Stimulated activated CD4-positive, alpha-beta T cell treated with anti-CD3 and anti-CD28 coated beads, Interleukin-1b, Interleukin-23, amount 100 ng/mL, for 1 hour (primary cell): Measurements from ENCODE around the gene RARRES1.

ENCODE experiments used
- DNase-seq, 2 donors: peaks; one replicate each; pipeline ENCODE4 v3.0.0-alpha.2; 2020; ENCODE audit warnings: low read depth in 2 of 2

Gene RARRES1

GRCh38 chr3:158735296-158736033, 3.2 kb upstream of the RARRES1 start:
- no peak for DNase-seq

- DNase-seq = no peak
These were observed 1.4 kb upstream of the RARRES1 start for GRCh38 chr3:158733656-158734055.

DNA sequence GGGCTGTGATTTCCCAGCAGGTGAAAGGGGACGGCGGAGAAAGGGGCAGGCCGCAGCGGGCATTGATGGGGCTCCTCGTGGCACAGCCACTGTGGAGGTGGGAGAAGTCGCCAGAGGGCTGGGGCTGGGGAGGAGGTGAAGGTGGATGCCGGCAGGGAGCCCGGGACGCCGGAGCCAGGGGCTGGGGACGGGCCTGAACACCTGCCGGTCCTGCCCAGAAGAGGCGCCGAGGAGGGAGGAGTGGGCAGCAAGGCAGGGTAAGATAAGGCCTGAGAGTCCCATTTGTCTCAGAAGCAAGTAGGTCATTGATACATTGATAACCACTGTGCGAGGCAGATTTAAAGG, 571 bp upstream of the RARRES1 start:
- DNase-seq = no peak

- no peak for DNase-seq
These were observed 771 bp downstream of the RARRES1 start for GRCh38 chr3:158731486-158731885.

GRCh38 chr3:158728851-158729250, 3.4 kb downstream of the RARRES1 start:
- DNase-seq = no peak

DNA sequence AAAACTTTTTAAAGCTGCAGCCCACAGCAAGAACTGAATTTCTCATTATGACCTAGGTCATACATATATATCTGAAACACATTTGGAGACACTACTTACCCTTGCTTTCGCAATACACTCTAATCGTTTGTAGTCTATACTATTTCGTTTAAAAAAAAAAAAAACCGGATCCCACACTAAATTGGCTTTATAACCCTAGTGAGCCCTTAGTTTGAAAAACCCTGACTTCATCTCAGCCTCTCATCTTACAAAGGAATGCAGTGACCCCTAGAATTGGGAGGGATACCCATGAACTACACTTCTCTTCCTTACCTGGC, 4.2 kb downstream of the RARRES1 start:
- DNase-seq = no peak

DNA sequence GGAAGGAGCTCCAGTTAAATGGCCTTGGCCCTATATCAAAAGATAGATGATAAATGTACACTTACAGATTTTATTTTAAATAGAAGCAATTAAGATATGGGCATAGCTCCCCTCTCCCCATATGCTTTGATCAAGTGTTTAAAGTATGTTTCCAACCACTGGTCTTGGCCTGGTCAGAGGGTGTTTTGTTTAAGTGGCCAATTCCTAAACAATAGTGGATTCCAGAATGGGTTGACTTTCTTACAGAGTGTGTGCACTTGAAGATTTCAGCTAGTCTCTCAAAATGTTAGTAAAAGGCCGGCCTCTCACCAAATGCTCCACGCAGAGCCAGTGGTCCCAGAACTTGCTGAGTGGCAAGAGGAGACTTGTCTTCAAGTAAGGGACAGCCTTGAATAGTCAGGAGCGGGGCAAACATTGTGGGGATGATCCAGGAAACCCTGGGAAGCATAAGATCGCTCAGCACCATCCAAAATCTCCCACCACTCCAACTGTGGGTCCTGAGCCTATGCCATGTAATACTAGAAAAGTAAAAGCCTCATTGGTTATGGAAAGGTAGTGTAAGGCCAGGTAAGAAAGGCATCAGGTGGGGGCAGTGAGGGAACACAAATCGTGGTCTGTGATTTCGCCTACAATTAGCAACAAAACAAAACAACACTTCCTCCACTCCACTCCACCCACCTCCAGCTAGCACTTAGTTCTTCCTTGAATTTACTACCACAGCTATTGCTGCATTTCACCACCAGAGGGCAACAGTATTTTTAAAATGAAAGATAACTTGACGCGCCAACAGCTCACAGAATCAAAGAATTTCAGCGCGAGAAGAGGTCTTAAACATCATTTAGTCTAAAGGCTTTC, 4.8 kb downstream of the RARRES1 start:
- peak in 1 of 2 donors; percentile 14 for DNase-seq

GRCh38 chr3:158725348-158726011, 6.8 kb downstream of the RARRES1 start:
- DNase-seq = no peak

- no peak for DNase-seq
These were observed 8.3 kb downstream of the RARRES1 start for GRCh38 chr3:158723991-158724390.

GRCh38 chr3:158722108-158722507, 10.1 kb downstream of the RARRES1 start:
- no peak for DNase-seq

- no peak for DNase-seq
These were observed 13.6 kb downstream of the RARRES1 start for GRCh38 chr3:158718490-158719170.

DNA sequence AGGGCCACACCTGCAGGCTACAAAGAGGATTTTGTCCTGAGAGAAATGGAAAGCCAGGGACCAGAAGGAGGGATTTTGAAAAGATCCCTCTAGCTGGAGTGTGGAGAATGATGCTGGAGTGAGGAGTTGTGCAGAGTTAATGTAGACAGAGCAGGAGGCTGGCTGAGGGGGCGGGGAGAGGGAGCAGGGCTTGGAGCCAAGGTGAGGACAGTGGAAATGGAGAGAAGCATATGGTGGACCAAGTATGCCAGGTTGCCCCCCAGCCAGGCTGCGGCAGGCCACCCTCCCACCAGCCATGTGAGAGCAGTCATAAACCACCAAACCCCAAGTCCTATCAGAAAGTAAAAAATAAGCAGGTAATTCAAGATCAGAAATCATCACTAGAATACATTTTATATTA, 14.7 kb downstream of the RARRES1 start:
- no peak for DNase-seq

DNA sequence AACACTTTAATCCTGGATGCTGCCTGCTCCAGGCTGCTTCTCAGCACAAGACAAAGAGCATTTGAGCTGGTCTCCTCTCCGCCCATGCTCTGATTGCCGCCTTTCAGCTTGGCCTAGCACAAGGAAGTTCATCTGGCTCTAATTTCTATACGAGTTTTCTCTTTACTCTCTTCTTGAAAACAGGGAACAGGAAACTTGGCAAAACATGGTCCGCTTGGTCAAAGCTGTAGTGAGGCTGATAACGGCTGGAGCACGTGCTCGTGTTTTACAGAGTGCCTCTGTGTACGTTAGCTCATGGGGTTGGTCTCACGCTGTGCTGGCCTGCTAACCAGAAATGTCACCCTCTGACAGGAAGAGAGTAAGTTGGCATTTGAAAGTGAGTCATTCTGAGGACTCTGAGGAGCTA, 19.2 kb downstream of the RARRES1 start:
- no peak for DNase-seq

DNA sequence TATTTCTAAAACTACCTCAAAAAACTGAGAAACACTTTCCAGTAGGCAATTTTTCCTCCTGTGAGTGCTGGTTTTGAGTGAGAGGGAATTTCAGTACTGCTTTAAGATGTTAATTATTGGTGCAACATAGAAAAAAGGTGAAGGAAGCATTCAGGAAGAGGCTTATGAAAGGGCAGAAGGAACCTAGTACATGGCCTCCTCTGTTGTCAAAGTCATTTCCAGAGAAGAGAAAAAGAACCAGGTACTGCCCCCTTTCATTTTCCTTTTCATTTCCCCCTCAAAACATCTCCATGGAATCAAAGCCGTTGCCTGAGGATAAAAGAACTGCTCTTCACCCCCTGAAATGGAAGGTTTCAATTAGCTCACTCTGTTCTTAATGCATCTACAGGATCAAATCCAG, 19.8 kb downstream of the RARRES1 start:
- DNase-seq = no peak

- DNase-seq = no peak
These were observed 20.4 kb downstream of the RARRES1 start for GRCh38 chr3:158711886-158712285.

DNA sequence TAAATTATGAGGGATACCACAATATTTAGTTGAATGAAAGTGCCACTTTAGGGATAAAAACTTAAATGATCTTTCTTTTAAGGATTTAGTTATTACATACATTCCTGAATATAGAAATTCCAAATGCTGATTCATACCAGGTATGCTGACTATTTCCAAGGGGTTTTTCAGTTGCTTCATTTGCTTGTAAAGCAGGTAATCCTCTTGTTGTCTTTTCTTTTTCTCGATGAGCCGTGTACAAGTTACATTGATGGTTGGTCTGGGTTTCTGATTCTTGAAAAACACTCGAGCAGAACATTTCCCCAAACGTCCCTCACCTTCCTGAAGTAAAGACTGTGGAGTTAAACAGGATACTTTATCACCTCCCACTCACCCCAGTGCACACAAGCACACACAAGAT, 21.7 kb downstream of the RARRES1 start:
- no peak for DNase-seq

GRCh38 chr3:158709666-158710083, 22.6 kb downstream of the RARRES1 start:
- DNase-seq = no peak

DNA sequence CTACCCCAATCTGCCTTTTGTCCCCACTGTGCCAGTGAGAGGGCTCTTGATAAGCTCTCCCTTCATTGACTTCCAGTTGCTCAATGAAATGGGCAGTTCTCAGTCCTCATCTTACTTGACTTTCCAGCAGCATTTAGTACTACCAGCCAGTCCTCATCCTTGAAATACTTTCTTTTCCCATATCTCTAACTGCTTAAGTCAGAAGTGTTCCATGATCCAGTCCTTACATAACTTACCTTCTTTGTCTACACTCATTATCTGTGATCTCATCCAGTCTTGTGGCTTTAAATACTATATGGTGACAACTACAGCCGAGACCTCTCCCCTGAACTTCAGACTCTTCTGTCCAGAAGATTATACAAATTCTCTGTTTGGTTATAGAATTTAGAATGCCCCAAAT, 28.7 kb downstream of the RARRES1 start:
- DNase-seq = no peak

- DNase-seq = no peak
These were observed 29.3 kb downstream of the RARRES1 start for GRCh38 chr3:158702815-158703481.

DNA sequence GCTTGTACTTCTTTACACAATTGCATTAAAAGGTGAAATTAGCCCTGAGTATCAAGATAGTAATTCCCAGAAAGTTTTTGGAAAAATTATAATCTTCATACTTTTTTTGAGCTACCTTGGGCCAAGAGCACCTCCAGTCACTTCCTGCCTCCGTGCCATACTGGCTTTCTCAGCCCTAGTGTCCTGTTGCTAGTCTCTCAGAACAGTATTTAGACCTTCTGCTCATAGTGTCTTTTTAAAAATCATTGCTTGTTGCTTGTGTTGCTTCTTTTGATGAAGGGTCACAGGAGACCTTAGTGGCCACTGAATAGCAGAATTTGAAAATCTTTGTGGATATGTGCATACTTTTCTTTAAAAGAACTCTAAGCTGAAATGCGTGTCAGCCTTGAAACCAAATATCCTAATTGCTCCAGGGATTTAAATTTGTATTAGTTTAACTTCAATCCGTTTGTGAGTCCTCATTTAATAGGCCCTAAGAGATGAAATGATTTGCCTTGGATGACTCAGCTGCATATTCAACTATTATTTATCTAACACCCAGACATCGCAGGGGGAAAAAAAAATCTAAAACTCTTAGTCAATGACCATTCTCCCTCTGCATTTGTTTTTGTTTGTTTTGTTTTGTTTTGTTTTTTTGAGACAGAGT, 30.7 kb downstream of the RARRES1 start:
- no peak for DNase-seq

- DNase-seq = no peak
These were observed 31.7 kb downstream of the RARRES1 start for GRCh38 chr3:158700559-158700958.
